ENCODE measurements around the gene NFATC3. TPM values are rescaled to one million over a fixed set of nuclear protein-coding genes. Genes with fewer than 3 reads are reported as not detected.
"Not testable (repeated sequence)": the region's sequence is repeated elsewhere in the genome, so short reads cannot be mapped to it uniquely, and the experiment has no call there.

Gene NFATC3
- total RNA-seq, 1 experiment from 2014 or later, result 12.1 TPM

DNA sequence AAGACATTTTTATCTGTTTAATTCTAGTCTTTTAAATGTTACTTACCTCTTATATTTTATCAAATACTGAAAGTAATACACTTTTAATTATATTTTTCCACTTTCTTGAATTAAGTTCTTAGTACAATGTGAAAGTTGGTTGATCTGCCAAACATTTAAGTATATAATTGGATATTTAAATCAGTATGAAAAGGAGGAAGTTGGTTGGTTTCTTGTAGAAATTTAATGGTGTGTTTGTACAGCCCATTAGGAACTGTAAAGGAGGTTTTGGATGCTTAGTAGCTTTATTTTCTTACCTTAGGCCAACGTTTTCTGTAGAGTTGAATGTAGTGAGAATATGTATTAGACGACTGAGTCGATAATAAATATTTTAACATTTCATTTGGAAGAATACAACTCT, 5.4 kb downstream of the NFATC3 start:
- peaks cover 8% of the 10 kb centered on the region; the same call in 1 of the 2 replicates for H4K20me1 ChIP-seq (ENCODE audit: low read length)
- POLR2A ChIA-PET (ENCODE audit: unreplicated experiment), result no interaction called here
- ATAC-seq (no peak), DNase-seq (no peak)
- CTCF ChIA-PET, result no interaction called here
- intact Hi-C loops (cut with micrococcal nuclease), result no loop called here
- no peaks in the 10 kb centered on the region for H3K9me2 ChIP-seq (replicated peaks; ENCODE audit: low read length)
- no peaks in the 10 kb centered on the region for H3K9me3 ChIP-seq (ENCODE audit: low read length)
- H3K27ac ChIP-seq (ENCODE audit: low read length), result no peak overlapping the region
- no peak overlapping the region for H3K9ac ChIP-seq (ENCODE audit: low read length)
- no TSS peak for BruUV-seq (replicated peaks)
- TF ChIP-seq EZH2 (IDR thresholded peaks at IDR 0.05; ENCODE audit: low read length, unreplicated experiment) (no peak), EZH2phosphoT487 (IDR thresholded peaks at IDR 0.05; ENCODE audit: borderline replicate concordance, low read length) (no peak)
- TF ChIP-seq, protein P1, sequence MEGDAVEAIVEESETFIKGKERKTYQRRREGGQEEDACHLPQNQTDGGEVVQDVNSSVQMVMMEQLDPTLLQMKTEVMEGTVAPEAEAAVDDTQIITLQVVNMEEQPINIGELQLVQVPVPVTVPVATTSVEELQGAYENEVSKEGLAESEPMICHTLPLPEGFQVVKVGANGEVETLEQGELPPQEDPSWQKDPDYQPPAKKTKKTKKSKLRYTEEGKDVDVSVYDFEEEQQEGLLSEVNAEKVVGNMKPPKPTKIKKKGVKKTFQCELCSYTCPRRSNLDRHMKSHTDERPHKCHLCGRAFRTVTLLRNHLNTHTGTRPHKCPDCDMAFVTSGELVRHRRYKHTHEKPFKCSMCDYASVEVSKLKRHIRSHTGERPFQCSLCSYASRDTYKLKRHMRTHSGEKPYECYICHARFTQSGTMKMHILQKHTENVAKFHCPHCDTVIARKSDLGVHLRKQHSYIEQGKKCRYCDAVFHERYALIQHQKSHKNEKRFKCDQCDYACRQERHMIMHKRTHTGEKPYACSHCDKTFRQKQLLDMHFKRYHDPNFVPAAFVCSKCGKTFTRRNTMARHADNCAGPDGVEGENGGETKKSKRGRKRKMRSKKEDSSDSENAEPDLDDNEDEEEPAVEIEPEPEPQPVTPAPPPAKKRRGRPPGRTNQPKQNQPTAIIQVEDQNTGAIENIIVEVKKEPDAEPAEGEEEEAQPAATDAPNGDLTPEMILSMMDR (conservative IDR thresholded peaks at IDR 0.05; ENCODE audit: low read depth, low read length), result no peak
- peaks cover 96% of the 10 kb centered on the region for H3K79me2 ChIP-seq (ENCODE audit: low read length)
- no peaks in the 10 kb centered on the region for H3F3A ChIP-seq (ENCODE audit: low read length, unreplicated experiment)
- no peak overlapping the region for H2AFZ ChIP-seq (ENCODE audit: low read length)
- H3K4me2 ChIP-seq (ENCODE audit: low read length), result no peak overlapping the region
- H3K4me1 ChIP-seq (ENCODE audit: insufficient read depth, low read length), result 0 out of 2 replicates have a peak, but pooled peaks cover 9% of the 10 kb centered on the region
- no peak overlapping the region for H3K4me3 ChIP-seq (ENCODE audit: low read length)
- H3K27me3 ChIP-seq (ENCODE audit: low read length), result no peaks in the 10 kb centered on the region
- no peaks in the 10 kb centered on the region for H3K36me3 ChIP-seq (ENCODE audit: low read depth, low read length)

GRCh38 chr16:68091380-68092261, 6.5 kb downstream of the NFATC3 start:
- H3K79me2 ChIP-seq (ENCODE audit: low read length), result peaks cover 96% of the 10 kb centered on the region
- DNase-seq, result peak; percentile 21
- H3K27ac ChIP-seq (ENCODE audit: low read length), result no peak overlapping the region
- no peak overlapping the region for H3K4me2 ChIP-seq (ENCODE audit: low read length)
- peak; percentile 29 for ATAC-seq
- no peaks in the 10 kb centered on the region for H3K27me3 ChIP-seq (ENCODE audit: low read length)
- CTCF ChIA-PET, result interaction anchor here (0.5 kb wide), 1 partner anchor 38 kb away, joined by 4 read pairs; no protein-coding TSS in a partner anchor
- no peaks in the 10 kb centered on the region for H3K36me3 ChIP-seq (ENCODE audit: low read depth, low read length)
- H3K9ac ChIP-seq (ENCODE audit: low read length), result no peak overlapping the region
- H3K9me2 ChIP-seq (replicated peaks; ENCODE audit: low read length), result no peaks in the 10 kb centered on the region
- BruUV-seq (replicated peaks), result no TSS peak
- H3K4me3 ChIP-seq (ENCODE audit: low read length), result no peak overlapping the region
- peaks cover 7% of the 10 kb centered on the region; the same call in 1 of the 2 replicates for H4K20me1 ChIP-seq (ENCODE audit: low read length)
- no peak overlapping the region for H2AFZ ChIP-seq (ENCODE audit: low read length)
- no peaks in the 10 kb centered on the region for H3F3A ChIP-seq (ENCODE audit: low read length, unreplicated experiment)
- intact Hi-C loops (cut with micrococcal nuclease), result no loop called here
- POLR2A ChIA-PET (ENCODE audit: unreplicated experiment), result interaction anchor here (0.7 kb wide), 1 partner anchor 48 kb away, joined by 6 read pairs; no protein-coding TSS in a partner anchor
- TF ChIP-seq EZH2 (IDR thresholded peaks at IDR 0.05; ENCODE audit: low read length, unreplicated experiment) (no peak), EZH2phosphoT487 (IDR thresholded peaks at IDR 0.05; ENCODE audit: borderline replicate concordance, low read length) (no peak)
- TF ChIP-seq, protein P1 (conservative IDR thresholded peaks at IDR 0.05; ENCODE audit: low read depth, low read length), result no peak
- no peaks in the 10 kb centered on the region for H3K9me3 ChIP-seq (ENCODE audit: low read length)
- 0 out of 2 replicates have a peak, but pooled peaks cover 9% of the 10 kb centered on the region for H3K4me1 ChIP-seq (ENCODE audit: insufficient read depth, low read length)

DNA sequence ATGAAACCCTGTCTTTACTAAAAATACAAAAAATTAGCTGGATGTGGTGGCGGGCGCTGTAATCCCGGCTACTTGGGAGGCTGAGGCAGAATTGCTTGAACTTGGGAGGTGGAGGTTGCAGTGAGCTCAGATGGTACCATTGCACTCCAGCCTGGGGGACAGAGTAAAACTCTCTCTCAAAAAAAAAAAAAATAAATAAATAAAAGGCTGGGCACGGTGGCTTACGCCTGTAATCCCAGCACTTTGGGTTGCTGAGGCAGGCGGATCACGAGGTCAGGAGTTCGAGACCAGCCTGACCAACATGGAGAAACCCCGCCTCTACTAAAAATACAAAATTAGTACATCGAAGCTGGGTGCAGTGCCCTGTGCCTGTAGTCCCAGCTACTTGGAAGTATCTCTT, 7.1 kb downstream of the NFATC3 start:
- BruUV-seq (replicated peaks); H3F3A ChIP-seq (ENCODE audit: low read length, unreplicated experiment); H3K9me2 ChIP-seq (replicated peaks; ENCODE audit: low read length); DNase-seq; H3K9ac ChIP-seq (ENCODE audit: low read length); H3K36me3 ChIP-seq (ENCODE audit: low read depth, low read length); H3K4me2 ChIP-seq (ENCODE audit: low read length); CTCF ChIA-PET; H4K20me1 ChIP-seq (ENCODE audit: low read length); H3K27ac ChIP-seq (ENCODE audit: low read length); H3K4me1 ChIP-seq (ENCODE audit: insufficient read depth, low read length); H3K27me3 ChIP-seq (ENCODE audit: low read length); ATAC-seq; H3K4me3 ChIP-seq (ENCODE audit: low read length); H3K9me3 ChIP-seq (ENCODE audit: low read length); H2AFZ ChIP-seq (ENCODE audit: low read length); intact Hi-C loops (cut with micrococcal nuclease): not testable (repeated sequence)
- H3K79me2 ChIP-seq (ENCODE audit: low read length), result peaks cover 96% of the 10 kb centered on the region
- POLR2A ChIA-PET (ENCODE audit: unreplicated experiment), result interaction anchor here (0.7 kb wide), 1 partner anchor 47 kb away, joined by 6 read pairs; no protein-coding TSS in a partner anchor

Measured in PC-3 (cell line).